Panc1 (cell line): Measurements from ENCODE around the gene PSMB4.
"Not testable (repeated sequence)": the region's sequence is repeated elsewhere in the genome, so short reads cannot be mapped to it uniquely, and the experiment has no call there.

Experiments
- POLR2AphosphoS5 ChIP-seq: IDR thresholded peaks from 2 replicates; pipeline ENCODE4 v1.6.1; 2012; ENCODE audit warnings: mild to moderate bottlenecking, low read depth, low read length, moderate library complexity
- TF ChIP-seq, protein P1 (sequence below): fragments of 450-650 bp; IDR thresholded peaks from 2 replicates; pipeline ENCODE4 v1.5.1; 2017; ENCODE audit warnings: mild to moderate bottlenecking

DNA sequence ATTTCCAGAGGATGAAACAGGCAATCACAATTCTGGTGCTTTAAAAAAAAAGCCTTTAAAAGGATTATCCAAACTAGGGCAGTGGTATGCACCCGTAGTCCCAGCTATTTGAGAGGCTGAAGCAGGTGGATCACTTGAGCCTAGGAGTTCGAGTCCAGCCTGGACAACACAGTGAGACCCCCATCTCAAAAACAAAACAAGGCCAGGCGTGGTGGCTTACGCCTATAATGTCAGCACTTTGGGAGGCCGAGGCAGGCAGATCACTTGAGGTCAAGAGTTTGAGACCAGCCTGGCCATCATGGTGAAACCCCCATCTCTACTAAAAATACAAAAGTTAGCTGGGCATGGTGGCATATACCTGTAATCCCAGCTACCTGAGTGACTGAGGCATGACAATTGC lies 34.5 kb downstream of the PSMB4 start:
- TF ChIP-seq, protein P1, sequence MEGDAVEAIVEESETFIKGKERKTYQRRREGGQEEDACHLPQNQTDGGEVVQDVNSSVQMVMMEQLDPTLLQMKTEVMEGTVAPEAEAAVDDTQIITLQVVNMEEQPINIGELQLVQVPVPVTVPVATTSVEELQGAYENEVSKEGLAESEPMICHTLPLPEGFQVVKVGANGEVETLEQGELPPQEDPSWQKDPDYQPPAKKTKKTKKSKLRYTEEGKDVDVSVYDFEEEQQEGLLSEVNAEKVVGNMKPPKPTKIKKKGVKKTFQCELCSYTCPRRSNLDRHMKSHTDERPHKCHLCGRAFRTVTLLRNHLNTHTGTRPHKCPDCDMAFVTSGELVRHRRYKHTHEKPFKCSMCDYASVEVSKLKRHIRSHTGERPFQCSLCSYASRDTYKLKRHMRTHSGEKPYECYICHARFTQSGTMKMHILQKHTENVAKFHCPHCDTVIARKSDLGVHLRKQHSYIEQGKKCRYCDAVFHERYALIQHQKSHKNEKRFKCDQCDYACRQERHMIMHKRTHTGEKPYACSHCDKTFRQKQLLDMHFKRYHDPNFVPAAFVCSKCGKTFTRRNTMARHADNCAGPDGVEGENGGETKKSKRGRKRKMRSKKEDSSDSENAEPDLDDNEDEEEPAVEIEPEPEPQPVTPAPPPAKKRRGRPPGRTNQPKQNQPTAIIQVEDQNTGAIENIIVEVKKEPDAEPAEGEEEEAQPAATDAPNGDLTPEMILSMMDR, result not testable (repeated sequence)
- not testable (repeated sequence) for TF ChIP-seq POLR2AphosphoS5
